ENCODE measurements around the gene LRRC8A.
A peak's percentile ranks its signal among the peaks of the same experiment; 100 is the strongest.

The LRRC8A gene

GRCh38 chr9:128887049-128887448 lies 5.1 kb downstream of the LRRC8A start:
- H3K4me3 Mint-ChIP-seq: no peak overlapping the region
- DNase-seq (ENCODE audit: low spot score in 2 of 2) (no peak), ATAC-seq (no peak)
- no peaks in the 10 kb centered on the region for H3K9me3 Mint-ChIP-seq
- H3K4me1 Mint-ChIP-seq: peaks cover 51% of the 10 kb centered on the region
- peaks cover 71% of the 10 kb centered on the region for H3K36me3 Mint-ChIP-seq
- H3K27ac Mint-ChIP-seq: no peak overlapping the region

- no peak overlapping the region for H3K4me3 Mint-ChIP-seq
These were observed 6.0 kb downstream of the LRRC8A start for GRCh38 chr9:128887914-128888350.

GRCh38 chr9:128891321-128892220 lies 9.6 kb downstream of the LRRC8A start:
- Mint-ChIP-seq H3K36me3 (peaks cover 57% of the 10 kb centered on the region), H3K4me1 (peaks cover 39% of the 10 kb centered on the region), H3K9me3 (no peaks in the 10 kb centered on the region), H3K27ac (peak overlapping the region; percentile 80), H3K4me3 (no peak overlapping the region)
- no peak for ATAC-seq
- no peak for DNase-seq (ENCODE audit: low spot score in 2 of 2)

More at GRCh38 chr9:128887914-128888350, 6.0 kb downstream of the LRRC8A start:
- Mint-ChIP-seq H3K9me3 (no peaks in the 10 kb centered on the region), H3K36me3 (peaks cover 62% of the 10 kb centered on the region), H3K4me1 (peaks cover 48% of the 10 kb centered on the region), H3K27ac (peak overlapping the region; percentile 74)
- DNase-seq (ENCODE audit: low spot score in 2 of 2) (no peak), ATAC-seq (no peak)

GRCh38 chr9:128892221-128892921 lies 10.4 kb downstream of the LRRC8A start:
- DNase-seq (ENCODE audit: low spot score in 2 of 2) (no peak), ATAC-seq (peak; percentile 79)
- peak overlapping the region; percentile 80 for H3K27ac Mint-ChIP-seq
- H3K4me1 Mint-ChIP-seq: peaks cover 39% of the 10 kb centered on the region
- H3K9me3 Mint-ChIP-seq: no peaks in the 10 kb centered on the region
- no peak overlapping the region for H3K4me3 Mint-ChIP-seq
- H3K36me3 Mint-ChIP-seq: peaks cover 57% of the 10 kb centered on the region

GRCh38 chr9:128893354-128893753 lies 11.4 kb downstream of the LRRC8A start:
- H3K27ac Mint-ChIP-seq: peak overlapping the region; percentile 80
- H3K4me3 Mint-ChIP-seq: no peak overlapping the region
- peaks cover 57% of the 10 kb centered on the region for H3K36me3 Mint-ChIP-seq
- no peak for DNase-seq (ENCODE audit: low spot score in 2 of 2)
- H3K4me1 Mint-ChIP-seq: peaks cover 45% of the 10 kb centered on the region
- no peak for ATAC-seq
- H3K9me3 Mint-ChIP-seq: no peaks in the 10 kb centered on the region

- Mint-ChIP-seq H3K4me3 (no peak overlapping the region), H3K27ac (peak overlapping the region; percentile 23), H3K9me3 (no peaks in the 10 kb centered on the region), H3K36me3 (peaks cover 47% of the 10 kb centered on the region), H3K4me1 (peaks cover 53% of the 10 kb centered on the region)
- ATAC-seq (peak; percentile 48), DNase-seq (ENCODE audit: low spot score in 2 of 2) (no peak)
These were observed 12.8 kb downstream of the LRRC8A start for GRCh38 chr9:128894764-128895163.

- H3K27ac Mint-ChIP-seq: peak overlapping the region; percentile 23
These were observed 13.6 kb downstream of the LRRC8A start for GRCh38 chr9:128895556-128895955.

GRCh38 chr9:128898382-128898781 lies 16.4 kb downstream of the LRRC8A start:
- H3K27ac Mint-ChIP-seq: peak overlapping the region; percentile 93

More at GRCh38 chr9:128895556-128895955, 13.6 kb downstream of the LRRC8A start:
- no peak overlapping the region for H3K4me3 Mint-ChIP-seq
- DNase-seq (ENCODE audit: low spot score in 2 of 2): no peak
- peaks cover 42% of the 10 kb centered on the region for H3K36me3 Mint-ChIP-seq
- ATAC-seq: no peak
- H3K4me1 Mint-ChIP-seq: peaks cover 60% of the 10 kb centered on the region
- H3K9me3 Mint-ChIP-seq: no peaks in the 10 kb centered on the region

GRCh38 chr9:128898845-128899565 lies 17.1 kb downstream of the LRRC8A start:
- H3K9me3 Mint-ChIP-seq: no peaks in the 10 kb centered on the region
- H3K4me1 Mint-ChIP-seq: peaks cover 75% of the 10 kb centered on the region
- H3K36me3 Mint-ChIP-seq: peaks cover 39% of the 10 kb centered on the region
- peak overlapping the region; percentile 45 for H3K4me3 Mint-ChIP-seq
- peak overlapping the region; percentile 93 for H3K27ac Mint-ChIP-seq
- ATAC-seq: no peak
- DNase-seq (ENCODE audit: low spot score in 2 of 2): no peak

More at GRCh38 chr9:128898382-128898781, 16.4 kb downstream of the LRRC8A start:
- no peak overlapping the region for H3K4me3 Mint-ChIP-seq
- peaks cover 39% of the 10 kb centered on the region for H3K36me3 Mint-ChIP-seq
- H3K9me3 Mint-ChIP-seq: no peaks in the 10 kb centered on the region
- DNase-seq (ENCODE audit: low spot score in 2 of 2): no peak
- ATAC-seq: no peak
- peaks cover 70% of the 10 kb centered on the region for H3K4me1 Mint-ChIP-seq

GRCh38 chr9:128899566-128900322 lies 17.8 kb downstream of the LRRC8A start:
- Mint-ChIP-seq H3K4me3 (peak overlapping the region; percentile 45), H3K4me1 (peaks cover 75% of the 10 kb centered on the region), H3K36me3 (peaks cover 33% of the 10 kb centered on the region), H3K27ac (peak overlapping the region; percentile 93), H3K9me3 (no peaks in the 10 kb centered on the region)
- ATAC-seq (peak; percentile 57), DNase-seq (ENCODE audit: low spot score in 2 of 2) (peak in 1 of 2 donors; percentile 63)

GRCh38 chr9:128901379-128901778 lies 19.4 kb downstream of the LRRC8A start:
- Mint-ChIP-seq H3K9me3 (no peaks in the 10 kb centered on the region), H3K27ac (peak overlapping the region; percentile 90), H3K4me1 (peaks cover 59% of the 10 kb centered on the region), H3K36me3 (peaks cover 24% of the 10 kb centered on the region), H3K4me3 (no peak overlapping the region)
- DNase-seq (ENCODE audit: low spot score in 2 of 2) (no peak), ATAC-seq (no peak)

GRCh38 chr9:128901822-128902221 lies 19.9 kb downstream of the LRRC8A start:
- H3K4me3 Mint-ChIP-seq: peak overlapping the region; percentile 63

GRCh38 chr9:128902351-128903078 lies 20.6 kb downstream of the LRRC8A start:
- Mint-ChIP-seq H3K9me3 (no peaks in the 10 kb centered on the region), H3K4me1 (peaks cover 59% of the 10 kb centered on the region)
- DNase-seq (ENCODE audit: low spot score in 2 of 2): peak; percentile 63 to 89

More at GRCh38 chr9:128901822-128902221, 19.9 kb downstream of the LRRC8A start:
- peak; percentile 25 for ATAC-seq
- Mint-ChIP-seq H3K36me3 (peaks cover 19% of the 10 kb centered on the region), H3K4me1 (peaks cover 56% of the 10 kb centered on the region), H3K27ac (peak overlapping the region; percentile 90), H3K9me3 (no peaks in the 10 kb centered on the region)
- no peak for DNase-seq (ENCODE audit: low spot score in 2 of 2)

GRCh38 chr9:128903079-128903461 lies 21.1 kb downstream of the LRRC8A start:
- Mint-ChIP-seq H3K4me3 (peak overlapping the region; percentile 63), H3K27ac (peak overlapping the region; percentile 90), H3K9me3 (no peaks in the 10 kb centered on the region), H3K4me1 (peaks cover 58% of the 10 kb centered on the region), H3K36me3 (peaks cover 13% of the 10 kb centered on the region)
- ATAC-seq (no peak), DNase-seq (ENCODE audit: low spot score in 2 of 2) (no peak)

More at GRCh38 chr9:128902351-128903078, 20.6 kb downstream of the LRRC8A start:
- peak; percentile 97 for ATAC-seq
- peak overlapping the region; percentile 63 for H3K4me3 Mint-ChIP-seq
- H3K36me3 Mint-ChIP-seq: peaks cover 16% of the 10 kb centered on the region
- peak overlapping the region; percentile 90 for H3K27ac Mint-ChIP-seq
